Caco-2 (cell line): ENCODE data around the gene ZNF408. TPM values are rescaled to one million over a fixed set of nuclear protein-coding genes. Genes with fewer than 3 reads are reported as not detected.

Experiments
- BruUV-seq: library from RNA; stranded (reverse); fragments of 400-500 nt; replicated peaks from 2 replicates; lab custom pipeline; 2021; lab: Mats Ljungman, UMichigan
- CTCF ChIA-PET: fragments of 300-600 bp; sonication (Branson Sonifier 250); formaldehyde crosslinking; loops from one replicate; lab custom pipeline; 2022; ENCODE audit warnings: antibody characterized with exemption; lab: Charles Lee
- POLR2A ChIA-PET: fragments of 300-600 bp; sonication (Branson Sonifier 250); formaldehyde crosslinking; loops from one replicate; lab custom pipeline; 2022; ENCODE audit warnings: antibody characterized with exemption; lab: Charles Lee
- DNase-seq, 2 experiments: peaks; one replicate each; pipeline versions ENCODE4 v3.0.0 to v3.0.0-alpha.2; 2020 to 2022
- H3K27me3 ChIP-seq: replicated peaks from 2 replicates; pipeline ENCODE4 v1.6.0; 2011; ENCODE audit warnings: low read length; ENCODE audit not compliant: control insufficient read depth, insufficient read depth
- H3K36me3 ChIP-seq: 2 replicates; pipeline ENCODE4 v1.5.1; 2011; ENCODE audit warnings: low read length; ENCODE audit not compliant: control insufficient read depth, insufficient read depth
- H3K4me1 ChIP-seq: fragments of 250-450 bp; sonication (Bioruptor Pico); 2 replicates; pipeline ENCODE4 v1.5.1; 2020; ENCODE audit warnings: mild to moderate bottlenecking
- H3K4me3 ChIP-seq: 2 replicates; pipeline ENCODE4 v1.5.1; 2011; ENCODE audit warnings: low read depth, mild to moderate bottlenecking, control low read depth, low read length
- H3K9me3 ChIP-seq: fragments of 250-450 bp; sonication (Bioruptor Pico); 2 replicates; pipeline ENCODE4 v1.5.1; 2020; ENCODE audit warnings: mild to moderate bottlenecking, moderate library complexity
- H3K27ac Mint-ChIP-seq: one replicate; pipeline ENCODE4 v1.8.0; 2022; ENCODE audit warnings: mixed read lengths; ENCODE audit not compliant: unreplicated experiment
- H3K27me3 Mint-ChIP-seq: one replicate; pipeline ENCODE4 v1.8.0; 2022; ENCODE audit warnings: mixed read lengths; ENCODE audit not compliant: insufficient read depth, unreplicated experiment
- H3K36me3 Mint-ChIP-seq: one replicate; pipeline ENCODE4 v1.8.0; 2022; ENCODE audit warnings: mild to moderate bottlenecking, mixed read lengths; ENCODE audit not compliant: insufficient read depth, unreplicated experiment
- H3K4me1 Mint-ChIP-seq: one replicate; pipeline ENCODE4 v1.8.0; 2022; ENCODE audit warnings: low read depth, mixed read lengths; ENCODE audit not compliant: unreplicated experiment
- H3K4me3 Mint-ChIP-seq: one replicate; pipeline ENCODE4 v1.8.0; 2022; ENCODE audit warnings: mild to moderate bottlenecking, moderate library complexity, mixed read lengths; ENCODE audit not compliant: unreplicated experiment
- H3K9me3 Mint-ChIP-seq: one replicate; pipeline ENCODE4 v1.8.0; 2022; ENCODE audit warnings: mixed read lengths; ENCODE audit not compliant: unreplicated experiment
- CTCF ChIP-seq, 2 experiments: fragments of 200-600 bp in 1 of 2; IDR thresholded peaks; 1 replicate in 1 of 2; 2 replicates in 1 of 2; pipeline versions ENCODE4 v1.5.1 to v1.8.0; 2011 to 2022; ENCODE audit warnings: antibody characterized with exemption in 1 of 2, control low read depth in 1 of 2, inconsistent platforms in 1 of 2, low read depth in 1 of 2, low read length in 1 of 2, mild to moderate bottlenecking in 1 of 2, moderate library complexity in 1 of 2; ENCODE audit not compliant: insufficient read depth in 1 of 2, severe bottlenecking in 1 of 2, unreplicated experiment in 1 of 2
- intact Hi-C: fragments of 100-400 bp; cut with micrococcal nuclease; formaldehyde crosslinking; loops from one replicate; pipeline ENCODE4 v1.10.0; 2022; ENCODE audit not compliant: unreplicated experiment
- total RNA-seq: library from RNA; stranded (reverse); gene quantifications from 2 replicates; pipeline ENCODE4 v1.2.3, GENCODE V29; 2022

ZNF408 gene
- total RNA-seq, 1 experiment from 2014 or later = 23.3 TPM

- no TSS peak for BruUV-seq
- Histone ChIP-seq H3K9me3 (no peaks in the 10 kb centered on the region), H3K4me3 (no peak overlapping the region), H3K36me3 (peaks cover 3% of the 10 kb centered on the region), H3K4me1 (no peaks in the 10 kb centered on the region), H3K27me3 (no peaks in the 10 kb centered on the region)
- no peak overlapping the region for H3K4me3 Mint-ChIP-seq
- H3K27ac Mint-ChIP-seq = no peak overlapping the region
- ChIA-PET CTCF (no interaction called here), POLR2A (no interaction called here)
- TF ChIP-seq CTCF (IDR thresholded peaks at IDR 0.05; ENCODE audit: insufficient read depth in 1 of 2, low read depth in 1 of 2, low read length in 1 of 2, severe bottlenecking in 1 of 2, unreplicated experiment in 1 of 2) = no peak
- no peaks in the 10 kb centered on the region for H3K4me1 Mint-ChIP-seq
- H3K36me3 Mint-ChIP-seq = peaks cover 66% of the 10 kb centered on the region
- no peaks in the 10 kb centered on the region for H3K27me3 Mint-ChIP-seq
- H3K9me3 Mint-ChIP-seq = no peaks in the 10 kb centered on the region
- intact Hi-C loops = no loop called here
- DNase-seq = no peak
Observed at GRCh38 chr11:46658259-46658658, 42.6 kb upstream of the ZNF408 start.

GRCh38 chr11:46659908-46660307, 40.9 kb upstream of the ZNF408 start:
- H3K27ac Mint-ChIP-seq = no peak overlapping the region

GRCh38 chr11:46661836-46662235, 39.0 kb upstream of the ZNF408 start:
- DNase-seq = no peak

More at GRCh38 chr11:46659908-46660307, 40.9 kb upstream of the ZNF408 start:
- BruUV-seq = no TSS peak
- H3K27me3 ChIP-seq = no peaks in the 10 kb centered on the region
- Mint-ChIP-seq H3K4me1 (no peaks in the 10 kb centered on the region), H3K36me3 (peaks cover 72% of the 10 kb centered on the region), H3K27me3 (no peaks in the 10 kb centered on the region), H3K9me3 (no peaks in the 10 kb centered on the region), H3K4me3 (no peak overlapping the region)
- H3K36me3 ChIP-seq = peaks cover 4% of the 10 kb centered on the region
- ChIA-PET POLR2A (interaction anchor here (0.6 kb wide), 2 partner anchors 17 to 23 kb away, joined by 3 to 7 read pairs; no protein-coding TSS in a partner anchor), CTCF (interaction anchor here (0.7 kb wide), 1 partner anchor 1491 kb away, joined by 3 read pairs; no protein-coding TSS in a partner anchor)
- H3K4me3 ChIP-seq = no peak overlapping the region
- H3K4me1 ChIP-seq = no peaks in the 10 kb centered on the region
- no peak for DNase-seq
- intact Hi-C loops = no loop called here
- no peak for TF ChIP-seq CTCF (IDR thresholded peaks at IDR 0.05; ENCODE audit: insufficient read depth in 1 of 2, low read depth in 1 of 2, low read length in 1 of 2, severe bottlenecking in 1 of 2, unreplicated experiment in 1 of 2)
- H3K9me3 ChIP-seq = no peaks in the 10 kb centered on the region

More at GRCh38 chr11:46661836-46662235, 39.0 kb upstream of the ZNF408 start:
- Histone ChIP-seq H3K4me3 (no peak overlapping the region), H3K9me3 (no peaks in the 10 kb centered on the region), H3K4me1 (no peaks in the 10 kb centered on the region), H3K36me3 (peaks cover 6% of the 10 kb centered on the region; the same call in 1 of the 2 replicates), H3K27me3 (no peaks in the 10 kb centered on the region)
- no peak for TF ChIP-seq CTCF (IDR thresholded peaks at IDR 0.05; ENCODE audit: insufficient read depth in 1 of 2, low read depth in 1 of 2, low read length in 1 of 2, severe bottlenecking in 1 of 2, unreplicated experiment in 1 of 2)
- POLR2A ChIA-PET = no interaction called here
- H3K4me1 Mint-ChIP-seq = no peaks in the 10 kb centered on the region
- H3K4me3 Mint-ChIP-seq = no peak overlapping the region
- intact Hi-C loops = no loop called here
- CTCF ChIA-PET = no interaction called here
- no peaks in the 10 kb centered on the region for H3K27me3 Mint-ChIP-seq
- no peak overlapping the region for H3K27ac Mint-ChIP-seq
- no TSS peak for BruUV-seq
- H3K36me3 Mint-ChIP-seq = peaks cover 86% of the 10 kb centered on the region
- H3K9me3 Mint-ChIP-seq = no peaks in the 10 kb centered on the region
